HG03280 (cell line): ENCODE measurements around the gene NUMB.

Experiments used
- ATAC-seq: cut with Tn5 transposase; IDR thresholded peaks from one replicate; pipeline ENCODE4 v1.9.1; 2021; ENCODE audit warnings: mild to moderate bottlenecking, moderate library complexity; ENCODE audit not compliant: unreplicated experiment

Gene NUMB

DNA sequence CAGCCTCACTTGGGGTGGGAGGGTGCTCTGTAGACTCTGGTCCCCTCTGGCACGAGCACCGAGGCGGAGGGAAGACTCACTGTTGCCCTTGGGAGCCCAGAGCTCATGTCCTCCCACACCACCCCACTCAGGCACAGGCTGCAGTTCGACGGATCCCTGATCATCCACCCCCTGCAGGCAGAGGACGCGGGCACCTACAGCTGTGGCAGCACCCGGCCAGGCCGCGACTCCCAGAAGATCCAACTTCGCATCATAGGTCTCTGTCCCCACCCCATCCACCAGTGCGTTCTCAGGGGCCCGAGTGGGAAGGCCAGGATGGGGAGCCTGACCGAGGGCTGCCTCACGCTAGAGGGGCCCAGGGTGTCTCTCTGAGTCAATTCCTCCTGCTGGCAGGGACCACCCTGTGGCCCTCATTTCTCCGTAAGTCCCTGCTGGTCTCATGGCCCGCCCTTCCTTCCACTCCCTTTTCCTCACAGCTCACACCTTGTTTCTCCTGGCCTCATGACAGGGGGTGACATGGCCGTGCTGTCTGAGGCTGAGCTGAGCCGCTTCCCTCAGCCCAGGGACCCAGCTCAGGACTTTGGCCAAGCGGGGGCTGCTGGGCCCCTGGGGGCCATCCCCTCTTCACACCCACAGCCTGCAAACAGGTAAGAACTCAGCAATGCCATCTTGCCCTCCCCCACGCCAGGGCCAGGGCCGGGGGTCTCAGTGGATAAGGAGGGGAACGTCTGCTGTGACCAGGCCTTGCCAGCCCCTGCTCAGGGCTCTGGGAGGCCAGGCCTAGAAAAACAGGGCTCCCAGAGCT is 194.1 kb downstream of the NUMB start:
- no peak for ATAC-seq

DNA sequence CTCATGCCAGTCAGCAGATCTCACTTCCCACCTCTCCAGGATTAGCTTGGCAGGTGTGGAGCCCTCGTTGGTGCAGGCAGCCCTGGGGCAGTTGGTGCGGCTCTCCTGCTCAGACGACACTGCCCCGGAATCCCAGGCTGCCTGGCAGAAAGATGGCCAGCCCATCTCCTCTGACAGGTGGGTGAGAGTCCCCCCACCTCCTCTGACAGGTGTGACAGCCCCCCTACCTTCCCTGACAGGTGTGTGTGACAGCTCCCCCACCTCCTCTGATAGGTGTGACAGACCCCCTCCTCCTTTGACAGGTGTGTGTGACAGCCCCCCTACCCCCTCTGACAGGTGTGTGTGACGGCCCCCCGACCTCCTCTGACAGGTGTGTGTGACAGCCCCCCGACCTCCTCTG is 194.7 kb downstream of the NUMB start:
- ATAC-seq, result no peak

DNA sequence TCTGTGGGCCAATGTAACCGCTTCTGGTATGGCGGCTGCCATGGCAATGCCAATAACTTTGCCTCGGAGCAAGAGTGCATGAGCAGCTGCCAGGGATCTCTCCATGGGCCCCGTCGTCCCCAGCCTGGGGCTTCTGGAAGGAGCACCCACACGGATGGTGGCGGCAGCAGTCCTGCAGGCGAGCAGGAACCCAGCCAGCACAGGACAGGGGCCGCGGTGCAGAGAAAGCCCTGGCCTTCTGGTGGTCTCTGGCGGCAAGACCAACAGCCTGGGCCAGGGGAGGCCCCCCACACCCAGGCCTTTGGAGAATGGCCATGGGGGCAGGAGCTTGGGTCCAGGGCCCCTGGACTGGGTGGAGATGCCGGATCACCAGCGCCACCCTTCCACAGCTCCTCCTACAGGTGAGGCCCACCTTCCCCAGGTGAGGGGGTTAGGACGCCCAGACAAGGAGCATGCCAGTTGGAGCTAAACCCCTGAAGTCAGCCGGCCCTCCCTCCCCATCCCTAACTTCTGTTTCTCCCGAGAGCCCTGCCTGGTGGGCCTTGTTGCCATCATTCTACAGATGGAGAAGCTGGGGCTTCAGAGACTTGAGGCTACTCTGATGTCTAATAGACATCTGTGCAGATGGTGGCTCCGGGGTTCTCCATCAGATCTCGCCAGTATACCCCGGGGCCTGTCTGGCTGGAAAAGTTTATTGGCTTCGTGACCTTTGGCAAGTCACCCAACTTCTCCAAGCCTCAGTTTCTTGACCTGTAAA is 195.7 kb downstream of the NUMB start:
- ATAC-seq, result no peak

DNA sequence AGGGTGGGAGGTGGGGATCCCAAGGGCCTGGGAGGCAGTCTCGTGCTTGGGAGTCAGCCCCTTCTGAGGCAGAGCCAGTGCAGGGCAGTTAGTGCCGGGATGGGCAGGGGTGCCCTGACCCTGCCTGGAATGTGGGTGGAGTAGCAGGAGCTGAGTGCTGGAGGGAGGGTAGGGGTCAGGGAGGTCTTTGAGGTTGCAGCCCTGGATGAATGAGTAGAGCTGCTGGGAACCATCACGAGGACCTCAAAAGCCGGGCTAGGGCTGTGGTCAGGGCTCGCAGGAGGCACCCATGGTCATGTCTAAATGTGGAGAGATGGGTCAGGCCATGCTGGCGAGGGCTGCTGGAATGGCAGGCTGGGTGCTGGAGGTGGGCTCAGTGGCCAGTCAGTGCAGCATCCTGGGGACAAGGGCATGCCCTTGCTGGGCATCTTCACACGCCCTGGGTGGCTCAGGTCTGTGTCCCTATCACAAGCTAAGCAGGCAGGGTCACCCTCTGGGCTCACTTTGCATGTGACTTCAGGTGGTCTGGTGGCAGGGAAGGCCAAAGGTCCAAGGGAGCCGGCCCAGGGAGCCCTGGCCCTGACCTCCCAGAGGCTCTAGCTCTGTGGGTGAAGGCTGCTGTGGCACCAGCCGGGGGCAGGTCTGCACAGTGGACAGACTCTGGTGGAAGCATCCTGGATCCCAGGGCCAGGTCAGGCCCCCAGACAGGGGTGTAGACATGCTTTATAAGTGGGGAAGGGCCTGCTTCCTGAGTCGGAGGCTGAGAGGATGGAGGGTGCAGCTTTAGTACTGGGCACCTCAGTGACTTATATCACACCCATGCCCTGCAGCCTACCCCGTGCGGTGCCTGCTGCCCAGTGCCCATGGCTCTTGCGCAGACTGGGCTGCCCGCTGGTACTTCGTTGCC is 196.6 kb downstream of the NUMB start:
- ATAC-seq, result no peak

DNA sequence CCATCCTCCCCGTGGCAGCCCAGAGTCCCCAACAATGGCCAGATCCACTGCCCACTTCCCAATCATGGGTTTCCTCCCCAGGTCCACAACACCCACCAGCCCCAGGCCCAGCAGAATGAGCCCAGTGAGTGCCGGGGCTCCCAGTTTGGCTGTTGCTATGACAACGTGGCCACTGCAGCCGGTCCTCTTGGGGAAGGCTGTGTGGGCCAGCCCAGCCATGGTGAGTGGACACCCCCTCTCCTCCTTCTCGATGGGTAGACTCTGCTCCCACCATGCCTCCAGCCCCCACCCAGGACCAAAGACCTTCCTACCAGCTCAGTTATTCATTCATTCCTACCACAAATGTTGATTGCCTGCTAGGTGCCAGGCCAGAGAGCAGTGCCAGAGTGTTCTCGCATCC is 197.3 kb downstream of the NUMB start:
- ATAC-seq, result no peak

DNA sequence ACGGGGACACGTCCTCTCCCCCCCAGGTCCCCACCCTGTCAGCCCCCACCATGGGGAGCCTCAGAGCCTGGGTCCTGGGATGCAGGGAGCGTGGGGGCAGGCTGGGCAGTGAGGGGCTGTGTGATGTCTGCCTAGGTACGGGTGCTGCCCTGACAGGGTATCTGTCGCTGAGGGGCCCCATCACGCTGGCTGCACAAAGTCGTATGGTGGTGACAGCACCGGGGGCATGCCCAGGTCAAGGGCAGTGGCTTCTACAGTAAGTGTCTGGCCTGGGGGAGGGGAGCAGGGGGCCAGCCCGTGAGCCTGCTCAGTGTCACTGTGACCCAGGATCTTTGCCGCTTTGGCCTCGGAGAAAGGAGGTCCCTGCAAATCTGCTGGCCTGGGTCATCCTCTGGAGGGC is 197.8 kb downstream of the NUMB start:
- no peak for ATAC-seq

DNA sequence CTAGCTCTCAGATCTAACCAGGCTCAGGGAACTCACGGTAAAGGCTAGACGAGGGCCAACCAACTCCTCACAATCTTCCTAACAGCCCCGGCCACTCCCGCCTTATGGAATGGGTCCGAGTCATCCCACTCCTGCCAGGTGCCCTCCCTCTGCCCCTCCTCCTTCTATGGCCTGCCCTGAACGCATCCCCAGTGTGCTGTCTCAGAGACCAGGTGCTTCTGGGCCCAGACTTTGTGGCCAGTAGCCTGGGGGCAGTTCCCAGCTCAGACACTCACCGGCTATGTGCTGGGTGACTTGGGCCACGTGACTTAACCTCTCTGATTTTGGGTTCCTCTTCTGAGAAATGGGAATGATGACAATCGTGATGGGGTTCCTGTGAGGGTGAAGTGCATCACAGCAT is 198.5 kb downstream of the NUMB start:
- ATAC-seq, result no peak

DNA sequence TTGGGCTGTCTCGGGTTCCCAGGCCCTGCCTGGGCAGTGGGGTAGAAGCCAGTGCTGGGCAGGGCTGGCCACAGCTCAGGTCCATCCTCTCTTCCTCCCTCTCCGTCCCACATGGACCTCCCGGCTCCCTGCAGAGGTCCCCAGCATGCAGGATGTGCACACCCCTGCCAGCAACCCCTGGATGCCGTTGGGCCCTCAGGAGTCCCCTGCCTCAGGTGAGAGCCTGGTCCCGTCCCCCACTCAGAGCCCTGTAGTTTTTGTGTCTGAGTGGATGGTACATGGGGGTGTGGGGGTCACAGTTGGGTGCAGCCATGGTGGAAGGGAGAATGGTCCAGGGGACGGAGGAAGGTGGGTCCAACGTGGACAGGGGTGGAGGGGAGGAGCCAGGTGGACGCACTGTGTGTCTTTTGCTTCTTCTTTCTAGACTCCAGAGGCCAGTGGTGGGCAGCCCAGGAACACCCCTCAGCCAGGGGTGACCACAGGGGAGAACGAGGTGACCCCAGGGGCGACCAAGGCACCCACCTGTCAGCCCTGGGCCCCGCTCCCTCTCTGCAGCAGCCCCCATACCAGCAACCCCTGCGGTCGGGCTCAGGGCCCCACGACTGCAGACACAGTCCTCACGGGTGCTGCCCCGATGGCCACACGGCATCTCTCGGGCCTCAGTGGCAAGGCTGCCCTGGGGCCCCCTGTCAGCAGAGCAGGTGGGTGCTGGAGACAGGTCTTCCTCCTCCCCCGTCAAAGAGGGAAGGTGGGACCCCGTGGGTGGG is 199.3 kb downstream of the NUMB start:
- no peak for ATAC-seq

DNA sequence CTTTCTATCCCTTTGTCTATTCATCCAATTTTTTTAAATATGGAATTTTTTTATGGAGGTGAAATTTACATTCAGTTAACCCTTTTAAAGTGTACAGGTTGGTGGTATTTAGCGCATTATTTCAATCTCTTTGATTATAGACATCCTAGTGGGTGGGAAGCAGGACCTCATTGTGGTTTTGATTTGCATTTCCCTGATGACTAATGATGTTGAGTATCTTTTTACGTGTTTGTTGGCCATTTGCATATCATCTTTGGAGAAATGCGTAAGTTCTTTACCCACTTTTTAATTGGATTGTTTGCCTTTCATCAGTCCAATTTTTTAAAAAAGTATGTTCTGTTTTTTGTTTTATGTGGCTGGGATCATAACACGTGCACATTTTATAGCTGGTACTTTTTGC is 200.3 kb downstream of the NUMB start:
- no peak for ATAC-seq

DNA sequence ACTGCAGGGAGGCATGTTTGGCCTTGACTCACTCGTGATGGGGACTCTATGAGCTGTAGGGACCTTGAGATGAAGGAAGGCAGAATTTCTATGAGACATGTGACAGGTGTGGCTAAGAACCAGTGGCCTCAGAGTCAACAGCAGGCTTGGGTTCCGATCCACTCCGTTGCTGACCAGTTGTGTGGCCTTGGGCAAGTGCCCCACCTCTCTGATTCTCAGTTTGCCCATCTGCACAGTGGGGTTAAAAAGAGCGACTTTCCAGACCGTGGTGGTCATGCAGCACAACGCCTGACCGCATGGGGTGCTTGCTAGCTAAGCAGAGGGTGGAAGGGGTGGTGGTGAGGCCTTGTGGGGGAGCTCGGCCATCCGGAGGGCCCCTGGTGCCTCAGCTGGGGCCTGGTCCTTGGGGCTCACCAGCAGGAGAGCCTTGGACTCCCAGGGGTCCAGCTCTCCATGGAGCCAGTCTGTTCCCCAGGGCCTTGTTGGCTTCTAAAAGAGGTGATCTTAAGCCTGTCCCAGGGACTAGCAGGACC is 202.6 kb downstream of the NUMB start:
- ATAC-seq, result no peak

DNA sequence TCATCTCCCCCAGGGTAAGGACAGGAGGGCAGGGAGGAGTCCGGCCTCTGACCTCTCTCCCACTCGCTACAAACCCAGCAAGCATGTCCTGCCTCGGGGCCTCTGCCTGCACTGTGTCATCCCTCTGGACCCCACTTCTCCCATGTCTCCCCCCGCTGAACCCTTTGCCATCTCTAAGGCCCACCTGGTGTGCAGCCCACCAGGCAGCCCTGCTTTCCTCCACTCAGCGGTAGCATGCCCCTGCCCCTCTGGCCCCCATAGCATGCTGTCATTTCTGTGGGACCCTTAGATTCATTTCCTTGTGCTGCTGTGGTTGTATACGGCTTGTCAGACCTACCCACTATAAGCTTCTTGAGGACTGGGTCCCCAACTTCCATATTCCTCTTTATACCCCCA is 203.3 kb downstream of the NUMB start:
- ATAC-seq, result no peak

DNA sequence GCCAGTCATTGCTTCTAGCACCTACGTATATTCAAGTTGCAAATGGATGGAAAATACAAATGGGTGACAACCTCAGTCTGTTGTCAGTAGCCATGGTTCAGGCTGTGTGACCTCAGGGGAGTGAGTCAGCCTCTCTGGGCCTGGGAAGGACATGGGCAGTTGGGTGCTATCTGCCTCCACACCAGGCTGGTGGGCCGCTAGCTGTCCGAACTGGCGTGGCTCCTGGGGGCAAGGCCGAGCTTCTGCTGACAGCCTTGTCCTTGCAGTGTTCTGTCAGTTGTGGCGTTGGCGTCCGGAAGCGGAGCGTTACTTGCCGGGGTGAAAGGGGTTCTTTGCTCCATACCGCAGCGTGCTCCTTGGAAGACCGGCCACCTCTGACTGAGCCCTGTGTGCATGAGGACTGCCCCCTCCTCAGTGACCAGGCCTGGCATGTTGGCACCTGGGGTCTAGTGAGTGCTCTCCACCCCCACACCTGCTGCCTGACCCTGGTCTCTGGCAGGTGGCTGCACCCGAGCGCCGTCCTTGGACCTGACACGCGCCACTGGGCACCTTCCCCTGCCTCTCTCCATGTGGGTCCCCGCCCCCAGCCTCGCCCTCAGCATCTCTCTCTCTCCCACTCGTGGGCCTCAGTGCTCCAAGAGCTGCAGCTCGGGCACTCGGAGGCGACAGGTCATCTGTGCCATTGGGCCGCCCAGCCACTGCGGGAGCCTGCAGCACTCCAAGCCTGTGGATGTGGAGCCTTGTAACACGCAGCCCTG is 203.9 kb downstream of the NUMB start:
- no peak for ATAC-seq

DNA sequence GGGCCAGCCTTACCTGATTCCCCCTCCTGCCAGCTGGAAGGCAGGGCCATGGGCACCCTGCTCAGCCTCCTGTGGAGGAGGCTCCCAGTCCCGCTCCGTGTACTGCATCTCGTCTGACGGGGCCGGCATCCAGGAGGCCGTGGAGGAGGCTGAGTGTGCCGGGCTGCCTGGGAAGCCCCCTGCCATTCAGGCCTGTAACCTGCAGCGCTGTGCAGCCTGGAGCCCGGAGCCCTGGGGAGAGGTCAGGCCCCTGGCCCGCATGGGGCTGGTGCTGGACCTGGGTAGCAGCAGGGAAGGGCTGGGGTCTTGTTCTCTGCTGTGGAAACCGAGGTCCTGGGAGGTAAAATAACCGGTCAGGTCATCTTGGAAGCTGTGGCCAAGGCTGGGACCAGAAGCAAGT is 204.6 kb downstream of the NUMB start:
- ATAC-seq, result no peak

DNA sequence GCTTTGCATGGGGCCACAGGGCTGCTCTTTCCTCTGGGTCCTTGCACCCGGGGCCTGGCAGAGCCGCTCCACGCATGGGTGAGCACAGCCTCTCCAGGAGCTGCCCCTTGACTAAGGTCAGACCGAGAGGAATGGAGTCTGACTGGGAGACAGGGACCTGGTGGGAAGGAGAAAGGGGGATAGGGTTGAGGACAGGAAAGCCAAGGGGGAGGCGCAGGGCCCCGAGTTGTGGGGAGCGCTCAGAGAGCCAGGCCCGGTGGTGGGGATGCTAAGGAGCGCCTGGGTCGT is 205.1 kb downstream of the NUMB start:
- no peak for ATAC-seq

DNA sequence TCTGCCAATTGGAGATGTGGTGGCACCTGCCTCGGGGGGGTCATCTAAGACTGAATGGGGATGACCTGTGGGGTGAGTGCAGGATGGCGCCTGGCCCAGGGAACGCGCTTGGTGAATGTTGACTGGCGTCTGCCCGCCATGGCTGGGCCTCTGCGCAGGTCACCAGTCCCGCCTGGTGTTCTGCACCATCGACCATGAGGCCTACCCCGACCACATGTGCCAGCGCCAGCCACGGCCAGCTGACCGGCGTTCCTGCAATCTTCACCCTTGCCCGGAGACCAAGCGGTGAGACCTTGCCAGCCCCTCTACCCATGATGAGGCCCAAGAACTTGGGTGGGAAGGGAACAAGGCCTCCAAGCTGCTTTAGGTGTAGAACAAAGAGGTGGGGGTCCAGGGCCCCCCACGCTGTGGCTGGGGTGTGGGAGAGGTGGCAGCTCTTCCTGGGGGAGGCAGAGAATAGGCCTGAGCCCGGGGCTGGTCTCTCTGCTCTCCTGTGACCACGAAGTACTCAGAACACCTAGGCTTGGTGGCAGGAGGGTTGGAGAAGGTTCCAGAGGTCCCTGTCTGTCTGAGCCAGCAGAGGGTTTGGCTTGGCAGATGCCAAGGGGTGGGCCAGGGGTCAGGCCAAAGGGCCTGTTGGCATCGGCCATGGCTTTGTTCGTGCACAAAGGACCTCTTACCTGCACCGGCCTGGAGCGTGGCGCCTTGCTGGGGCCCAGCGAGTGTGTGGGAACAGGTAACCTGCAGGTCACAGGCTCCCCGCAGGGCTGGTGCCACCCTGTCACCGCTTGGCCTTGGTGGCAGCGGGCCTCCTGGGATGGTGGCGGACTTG is 205.6 kb downstream of the NUMB start:
- no peak for ATAC-seq

DNA sequence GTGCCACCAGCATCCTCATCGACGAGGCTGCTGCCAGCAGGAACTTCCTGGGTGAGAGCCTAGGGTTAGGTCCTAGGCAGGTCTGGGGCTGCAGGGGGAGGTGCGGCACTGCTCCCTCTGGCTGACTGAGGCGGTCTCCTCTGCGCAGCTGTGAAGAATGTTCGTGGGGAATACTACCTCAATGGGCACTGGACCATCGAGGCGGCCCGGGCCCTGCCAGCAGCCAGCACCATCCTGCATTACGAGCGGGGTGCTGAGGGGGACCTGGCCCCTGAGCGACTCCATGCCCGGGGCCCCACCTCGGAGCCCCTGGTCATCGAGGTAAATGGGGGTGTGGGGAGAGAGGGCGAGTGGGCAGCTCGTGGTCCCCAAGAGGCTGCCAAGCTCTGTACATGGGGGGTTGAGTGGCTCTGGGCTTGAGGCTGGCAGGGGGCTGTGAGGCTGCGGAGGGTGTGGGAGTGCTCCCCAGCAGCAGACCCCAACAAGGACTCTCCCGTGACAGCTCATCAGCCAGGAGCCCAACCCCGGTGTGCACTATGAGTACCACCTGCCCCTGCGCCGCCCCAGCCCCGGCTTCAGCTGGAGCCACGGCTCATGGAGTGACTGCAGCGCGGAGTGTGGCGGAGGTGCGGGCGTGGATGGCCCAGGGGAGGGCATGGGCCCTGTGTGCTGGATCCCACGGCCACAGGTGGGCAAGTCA is 206.7 kb downstream of the NUMB start:
- ATAC-seq, result no peak

DNA sequence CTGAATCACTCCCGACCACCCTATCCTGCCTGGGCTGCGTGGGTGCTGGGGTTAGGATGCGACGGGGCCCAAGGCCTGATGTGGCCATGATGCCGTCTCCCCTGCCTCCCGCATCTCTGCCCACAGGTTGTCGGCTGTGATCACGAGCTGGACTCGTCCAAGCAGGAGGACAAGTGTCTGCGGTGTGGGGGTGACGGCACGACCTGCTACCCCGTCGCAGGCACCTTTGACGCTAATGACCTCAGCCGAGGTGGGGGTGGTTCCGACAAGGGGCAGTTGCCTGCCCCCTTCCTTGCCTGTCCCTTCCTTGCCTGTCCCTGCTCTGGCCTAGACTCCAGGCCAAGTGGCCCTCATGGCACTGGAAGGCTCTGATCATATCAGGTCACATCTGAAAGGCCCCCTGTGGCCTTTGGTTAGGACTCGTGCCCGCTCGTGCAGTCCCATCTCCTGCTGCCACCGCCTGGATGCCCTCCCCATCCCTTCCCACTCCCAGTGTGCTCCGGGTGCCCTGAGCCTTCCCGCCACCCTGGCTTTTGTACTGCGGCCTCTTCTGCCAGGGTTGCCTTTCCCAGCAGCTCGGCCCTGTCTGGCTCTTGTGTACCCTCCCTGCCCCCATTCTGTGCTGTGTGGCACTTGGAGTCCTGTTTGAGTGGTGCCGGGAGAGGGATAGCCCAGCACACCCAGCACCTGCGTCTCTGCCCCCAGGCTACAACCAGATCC is 207.4 kb downstream of the NUMB start:
- no peak for ATAC-seq

DNA sequence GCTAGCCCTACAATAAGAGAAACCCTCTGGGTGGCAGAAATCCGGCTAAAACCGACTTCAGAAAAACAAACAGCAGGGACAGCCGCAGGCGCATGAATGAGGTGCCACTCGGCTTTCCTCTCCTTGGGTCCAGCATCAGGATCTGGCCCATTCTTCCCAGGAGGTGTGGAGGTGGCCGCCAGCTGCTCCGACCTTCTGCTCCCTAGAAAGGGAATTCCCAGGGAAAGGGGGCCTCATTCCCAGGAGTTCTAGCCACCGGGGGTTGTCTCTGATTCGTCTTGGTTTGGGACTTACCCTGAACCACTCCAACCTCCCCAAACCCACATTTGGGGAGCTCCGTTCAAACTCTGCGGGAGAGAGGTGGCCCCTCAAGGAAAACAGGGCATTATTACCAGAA is 208.0 kb downstream of the NUMB start:
- ATAC-seq, result no peak
